Endothelial cell of umbilical vein (primary cell): ENCODE measurements around the gene FRMD4A. TPM values are rescaled to one million over a fixed set of nuclear protein-coding genes. Genes with fewer than 3 reads are reported as not detected.

Experiments
- BruUV-seq: library from RNA; stranded (reverse); fragments of 400-500 nt; replicated peaks from 2 replicates; lab custom pipeline; 2021; lab: Mats Ljungman, UMichigan
- CTCF ChIA-PET: fragments of 300-600, 350-600 bp; sonication (Branson Sonifier 250); formaldehyde crosslinking; loops from one replicate; lab custom pipeline; 2021; ENCODE audit warnings: antibody characterized with exemption, inconsistent platforms; lab: Charles Lee
- POLR2A ChIA-PET: fragments of 300-600, 350-600 bp; sonication (Branson Sonifier 250); formaldehyde crosslinking; loops from one replicate; lab custom pipeline; 2021; ENCODE audit warnings: antibody characterized with exemption, inconsistent platforms; lab: Charles Lee
- DNase-seq: peaks from one replicate; pipeline ENCODE4 v3.0.0-alpha.2; 2011; ENCODE audit warnings: low read depth, low spot score
- FAIRE-seq: peaks from 2 replicates; lab custom pipeline; 2011; peaks lifted over from hg19 to GRCh38; lab: Jason Lieb, UNC
- H2AFZ ChIP-seq: 2 replicates; pipeline ENCODE4 v1.6.0; 2012; ENCODE audit warnings: low read depth, low read length, control low read depth, inconsistent platforms
- H3K27ac ChIP-seq: 2 replicates; pipeline ENCODE4 v1.5.1; 2011; ENCODE audit warnings: low read depth, mild to moderate bottlenecking, control low read depth, low read length, moderate library complexity; ENCODE audit not compliant: insufficient read depth
- H3K27me3 ChIP-seq, 2 experiments: 2 replicates each; pipeline versions ENCODE4 v1.6.0 to v1.6.1; 2011; ENCODE audit warnings: low read length in 2 of 2, mixed read lengths in 1 of 2; ENCODE audit not compliant: control insufficient read depth in 2 of 2, insufficient read depth in 2 of 2
- H3K36me3 ChIP-seq, 2 experiments: 2 replicates in 1 of 2; 3 replicates in 1 of 2; pipeline ENCODE4 v1.5.1; 2011; ENCODE audit warnings: low read length in 2 of 2, mild to moderate bottlenecking in 1 of 2, moderate library complexity in 1 of 2; ENCODE audit not compliant: control insufficient read depth in 2 of 2, insufficient read depth in 2 of 2; ENCODE audit errors: extremely low read depth in 1 of 2
- H3K4me1 ChIP-seq: 3 replicates; pipeline ENCODE4 v1.5.1; 2011; ENCODE audit warnings: mild to moderate bottlenecking, low read length; ENCODE audit not compliant: control insufficient read depth, insufficient read depth; ENCODE audit errors: extremely low read depth
- H3K4me2 ChIP-seq: 2 replicates; pipeline ENCODE4 v1.6.1; 2011; ENCODE audit warnings: low read length, control low read depth, mixed read lengths; ENCODE audit not compliant: insufficient read depth
- H3K4me3 ChIP-seq, 3 experiments: fragments of 200-600 bp in 1 of 3; sonication (generic), shearing (Covaris generic) in 1 of 3; replicated peaks in 1 of 3; 2 replicates each; pipeline ENCODE4 v1.5.1; 2011 to 2016; ENCODE audit warnings: control low read depth in 3 of 3, low read length in 3 of 3, mild to moderate bottlenecking in 2 of 3, inconsistent platforms in 1 of 3, low read depth in 1 of 3, moderate library complexity in 1 of 3; ENCODE audit not compliant: insufficient read depth in 1 of 3
- H3K79me2 ChIP-seq: 2 replicates; pipeline ENCODE4 v1.6.0; 2012; ENCODE audit warnings: low read length, inconsistent platforms; ENCODE audit not compliant: control insufficient read depth, insufficient read depth
- H3K9ac ChIP-seq: replicated peaks from 2 replicates; pipeline ENCODE3; 2011; ENCODE audit warnings: low read length, control low read depth; ENCODE audit not compliant: insufficient read depth; ENCODE audit errors: extremely low read depth
- H3K9me1 ChIP-seq: replicated peaks from 3 replicates; pipeline ENCODE4 v1.6.0; 2011; ENCODE audit warnings: mild to moderate bottlenecking, low read length; ENCODE audit not compliant: control insufficient read depth, insufficient read depth; ENCODE audit errors: extremely low read depth
- H3K9me3 ChIP-seq: replicated peaks from 2 replicates; pipeline ENCODE4 v1.5.1; 2012; ENCODE audit warnings: low read length, inconsistent platforms; ENCODE audit not compliant: control insufficient read depth, insufficient read depth
- H4K20me1 ChIP-seq: replicated peaks from 2 replicates; pipeline ENCODE3; 2011; ENCODE audit warnings: mild to moderate bottlenecking, low read length; ENCODE audit not compliant: control insufficient read depth, insufficient read depth; ENCODE audit errors: extremely low read depth
- EZH2 ChIP-seq: IDR thresholded peaks from 2 replicates; pipeline ENCODE4 v1.6.1; 2012; ENCODE audit warnings: borderline replicate concordance, low read depth, mild to moderate bottlenecking, moderate library complexity, low read length, inconsistent platforms; ENCODE audit not compliant: severe bottlenecking
- FOS ChIP-seq: IDR thresholded peaks from 2 replicates; pipeline ENCODE4 v1.6.1; 2011; ENCODE audit warnings: mild to moderate bottlenecking, low read length, moderate library complexity, borderline replicate concordance; ENCODE audit not compliant: insufficient read depth
- GATA2 ChIP-seq: IDR thresholded peaks from 2 replicates; pipeline ENCODE4 v1.7.0; 2011; ENCODE audit warnings: low read depth, mild to moderate bottlenecking, moderate library complexity, mixed read lengths, low read length; ENCODE audit not compliant: insufficient read length, insufficient read depth
- JUN ChIP-seq: IDR thresholded peaks from 2 replicates; pipeline ENCODE4 v1.6.1; 2011; ENCODE audit warnings: borderline replicate concordance, low read depth; ENCODE audit not compliant: insufficient read length, insufficient read depth
- MYC ChIP-seq: IDR thresholded peaks from one replicate; pipeline ENCODE4 v1.6.1; 2011; ENCODE audit warnings: mild to moderate bottlenecking, low read depth, low read length
- POLR2A ChIP-seq: IDR thresholded peaks from 2 replicates; pipeline ENCODE4 v1.6.1; 2012; ENCODE audit warnings: low read depth, mild to moderate bottlenecking, control low read depth, low read length
- POLR2AphosphoS5 ChIP-seq: IDR thresholded peaks from 2 replicates; pipeline ENCODE4 v1.6.1; 2012; ENCODE audit warnings: low read depth, mild to moderate bottlenecking, control low read depth, low read length, moderate library complexity; ENCODE audit not compliant: insufficient read depth
- dilution Hi-C: fragments of 300-500 bp; cut with MboI; formaldehyde crosslinking; loops from one replicate; pipeline ENCODE4 v1.15.0; 2019; ENCODE audit warnings: low sequenced_read_pairs; ENCODE audit not compliant: extremely low pct_ligation_motif_present
- intact Hi-C: fragments of 100-400 bp; cut with micrococcal nuclease; formaldehyde crosslinking; loops from one replicate; pipeline ENCODE4 v1.10.0; 2022
- polyA plus RNA-seq, 4 experiments: library from polyadenylated mRNA; depleted of rRNA in 3 of 4; stranded (reverse) in 3 of 4; unstranded in 1 of 4; fragments of >200 nt; gene quantifications; 2 replicates each; pipeline versions ENCODE4 v1.2.1 to v1.2.3, GENCODE V29; 2011 to 2012; ENCODE audit warnings: missing spikeins in 1 of 4
- total RNA-seq: library from RNA; stranded (reverse); gene quantifications from 2 replicates; pipeline ENCODE4 v1.2.3, GENCODE V29; 2021
- TF ChIP-seq, protein P1 (sequence below): IDR thresholded peaks from 2 replicates; pipeline ENCODE4 v1.6.1; 2011; ENCODE audit not compliant: insufficient read depth, insufficient read length
- TF ChIP-seq, protein P2 (sequence below), 2 donors: IDR thresholded peaks; 1 replicate in 1 of 2; 2 replicates in 1 of 2; pipeline ENCODE4 v1.5.1; 2011; ENCODE audit warnings: low read length in 2 of 2, mild to moderate bottlenecking in 2 of 2, moderate library complexity in 2 of 2, control low read depth in 1 of 2, inconsistent platforms in 1 of 2, low read depth in 1 of 2; ENCODE audit not compliant: insufficient read depth in 1 of 2; ENCODE audit errors: extremely low read depth in 1 of 2

The FRMD4A gene
- total and polyA plus RNA-seq, 2 donors (not counting 3 experiments of a cell fraction or from before 2014, with no cell fraction given): 123 to 148 TPM

DNA sequence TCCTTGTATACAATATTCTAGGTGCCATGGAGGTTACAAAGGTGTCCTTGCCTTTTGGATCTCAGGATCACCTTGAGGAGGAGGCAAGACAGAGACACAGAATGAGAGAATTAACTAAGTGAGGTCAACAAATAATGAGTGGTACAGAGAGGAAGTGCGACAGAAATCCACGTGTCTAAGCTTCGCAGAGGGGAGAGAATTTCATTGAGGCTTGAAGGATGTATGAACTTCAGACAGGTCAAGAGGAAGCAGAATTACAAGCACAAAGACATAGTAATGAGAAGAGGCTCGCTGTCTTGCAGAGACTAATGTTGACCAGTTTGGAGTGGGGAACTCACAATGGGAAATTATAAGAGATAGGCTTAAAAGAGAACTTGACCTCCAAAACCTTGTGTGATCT is 308.7 kb downstream of the FRMD4A start:
- ChIA-PET CTCF (no interaction called here), POLR2A (no interaction called here)
- TF ChIP-seq EZH2 (no peak), POLR2AphosphoS5 (no peak), MYC (no peak), GATA2 (no peak), FOS (no peak), JUN (no peak), POLR2A (no peak)
- TF ChIP-seq, protein P1, sequence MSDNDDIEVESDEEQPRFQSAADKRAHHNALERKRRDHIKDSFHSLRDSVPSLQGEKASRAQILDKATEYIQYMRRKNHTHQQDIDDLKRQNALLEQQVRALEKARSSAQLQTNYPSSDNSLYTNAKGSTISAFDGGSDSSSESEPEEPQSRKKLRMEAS: no peak
- TF ChIP-seq, protein P2, sequence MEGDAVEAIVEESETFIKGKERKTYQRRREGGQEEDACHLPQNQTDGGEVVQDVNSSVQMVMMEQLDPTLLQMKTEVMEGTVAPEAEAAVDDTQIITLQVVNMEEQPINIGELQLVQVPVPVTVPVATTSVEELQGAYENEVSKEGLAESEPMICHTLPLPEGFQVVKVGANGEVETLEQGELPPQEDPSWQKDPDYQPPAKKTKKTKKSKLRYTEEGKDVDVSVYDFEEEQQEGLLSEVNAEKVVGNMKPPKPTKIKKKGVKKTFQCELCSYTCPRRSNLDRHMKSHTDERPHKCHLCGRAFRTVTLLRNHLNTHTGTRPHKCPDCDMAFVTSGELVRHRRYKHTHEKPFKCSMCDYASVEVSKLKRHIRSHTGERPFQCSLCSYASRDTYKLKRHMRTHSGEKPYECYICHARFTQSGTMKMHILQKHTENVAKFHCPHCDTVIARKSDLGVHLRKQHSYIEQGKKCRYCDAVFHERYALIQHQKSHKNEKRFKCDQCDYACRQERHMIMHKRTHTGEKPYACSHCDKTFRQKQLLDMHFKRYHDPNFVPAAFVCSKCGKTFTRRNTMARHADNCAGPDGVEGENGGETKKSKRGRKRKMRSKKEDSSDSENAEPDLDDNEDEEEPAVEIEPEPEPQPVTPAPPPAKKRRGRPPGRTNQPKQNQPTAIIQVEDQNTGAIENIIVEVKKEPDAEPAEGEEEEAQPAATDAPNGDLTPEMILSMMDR (IDR thresholded peaks at IDR 0.05; ENCODE audit: extremely low read depth in 1 of 2, insufficient read depth in 1 of 2, low read depth in 1 of 2, low read length in 2 of 2): no peak
- no peaks in the 10 kb centered on the region for H3K9me3 ChIP-seq
- BruUV-seq: no TSS peak
- no peak overlapping the region for H3K4me2 ChIP-seq
- no peak for FAIRE-seq
- H2AFZ ChIP-seq: no peak overlapping the region
- intact Hi-C loops: no loop called here
- H3K36me3 ChIP-seq: no peaks in the 10 kb centered on the region
- H3K79me2 ChIP-seq: no peaks in the 10 kb centered on the region
- H3K27me3 ChIP-seq: peaks cover 8 to 11% of the 10 kb centered on the region in 2 experiments
- dilution Hi-C loops: no loop called here
- H3K4me3 ChIP-seq: no peak overlapping the region
- no peak overlapping the region for H3K9ac ChIP-seq
- H4K20me1 ChIP-seq: no peaks in the 10 kb centered on the region
- H3K9me1 ChIP-seq: no peaks in the 10 kb centered on the region
- H3K27ac ChIP-seq: no peak overlapping the region
- no peaks in the 10 kb centered on the region for H3K4me1 ChIP-seq
- no peak for DNase-seq
